HepG2 (cell line): ENCODE results near the gene PCLO. TPM values are rescaled to one million over a fixed set of nuclear protein-coding genes. Genes with fewer than 3 reads are reported as not detected.

Experiments used
- ATAC-seq: fragments of 200-7000 bp; cut with Tn5 transposase; 3 replicates; pipeline ENCODE4 v1.9.1; 2020; ENCODE audit warnings: mild to moderate bottlenecking, moderate library complexity
- BruUV-seq: library from RNA; stranded (reverse); fragments of 400-500 nt; replicated peaks from 2 replicates; lab custom pipeline; 2021; lab: Mats Ljungman, UMichigan
- CTCF ChIA-PET: fragments of 300-600 bp; formaldehyde crosslinking; extraction: SDS; loops from one replicate; lab custom pipeline; 2021; ENCODE audit warnings: low total read pairs, inconsistent platforms, low intra/inter-chr PET ratio; lab: Yijun Ruan, JAX
- POLR2A ChIA-PET: fragments of 350-600 bp; sonication (Branson Sonifier 250); formaldehyde crosslinking; loops from one replicate; lab custom pipeline; 2020; ENCODE audit warnings: antibody characterized with exemption, inconsistent platforms; lab: Yijun Ruan, JAX
- DNase-seq: peaks from one replicate; pipeline ENCODE4 v3.0.0-alpha.2; 2015; ENCODE audit warnings: low spot score
- FAIRE-seq: peaks from 3 replicates; lab custom pipeline; 2011; peaks lifted over from hg19 to GRCh38; lab: Jason Lieb, UNC
- H2AFZ ChIP-seq: one replicate; pipeline ENCODE4 v1.6.1; 2011; ENCODE audit warnings: low read length, inconsistent platforms
- H3K27ac ChIP-seq: fragments of 300-600 bp; 3 replicates; pipeline ENCODE4 v1.8.0; 2011; ENCODE audit warnings: mixed run types, mild to moderate bottlenecking, mixed read lengths, low read length, inconsistent platforms; ENCODE audit not compliant: insufficient read depth; ENCODE audit errors: extremely low read length
- H3K27me3 ChIP-seq, 2 experiments: fragments of 200-600 bp in 1 of 2; 2 replicates in 1 of 2; 3 replicates in 1 of 2; pipeline versions ENCODE4 v1.6.0 to v1.8.0; 2011; ENCODE audit warnings: low read length in 2 of 2, mild to moderate bottlenecking in 2 of 2, moderate library complexity in 2 of 2, inconsistent platforms in 1 of 2; ENCODE audit not compliant: insufficient read depth in 2 of 2, control insufficient read depth in 1 of 2
- H3K36me3 ChIP-seq, 2 experiments: fragments of 200-600 bp in 1 of 2; replicated peaks in 1 of 2; 2 replicates in 1 of 2; 3 replicates in 1 of 2; pipeline versions ENCODE4 v1.5.1 to v1.8.0; 2011; ENCODE audit warnings: low read length in 2 of 2, inconsistent platforms in 1 of 2; ENCODE audit not compliant: insufficient read depth in 2 of 2, control insufficient read depth in 1 of 2
- H3K4me1 ChIP-seq: 2 replicates; pipeline ENCODE4 v1.5.1; 2012; ENCODE audit warnings: low read length, inconsistent platforms; ENCODE audit not compliant: insufficient read depth
- H3K4me2 ChIP-seq: 2 replicates; pipeline ENCODE4 v1.6.0; 2011; ENCODE audit warnings: low read depth, low read length, inconsistent platforms
- H3K4me3 ChIP-seq, 3 experiments: fragments of 200-600 bp in 1 of 3; sonication (generic), shearing (Covaris generic) in 1 of 3; replicated peaks in 1 of 3; 2 replicates each; pipeline ENCODE4 v1.5.1; 2011 to 2016; ENCODE audit warnings: low read length in 3 of 3, inconsistent platforms in 2 of 3, low read depth in 2 of 3, mild to moderate bottlenecking in 2 of 3, control low read depth in 1 of 3, mixed read lengths in 1 of 3; ENCODE audit not compliant: insufficient read depth in 1 of 3
- H3K79me2 ChIP-seq: one replicate; pipeline ENCODE4 v1.6.1; 2011; ENCODE audit warnings: low read length, inconsistent platforms; ENCODE audit not compliant: insufficient read depth
- H3K9ac ChIP-seq: 2 replicates; pipeline ENCODE4 v1.6.0; 2011; ENCODE audit warnings: mild to moderate bottlenecking, low read depth, low read length, inconsistent platforms; ENCODE audit not compliant: insufficient read depth
- H3K9me3 ChIP-seq: 2 replicates; pipeline ENCODE4 v1.5.1; 2012; ENCODE audit warnings: mild to moderate bottlenecking, low read length
- H4K20me1 ChIP-seq: 2 replicates; pipeline ENCODE4 v1.6.0; 2011; ENCODE audit warnings: inconsistent platforms, mild to moderate bottlenecking, low read length, moderate library complexity; ENCODE audit not compliant: insufficient read depth
- JUN ChIP-seq: sonication (generic); formaldehyde crosslinking; IDR thresholded peaks from 2 replicates; pipeline ENCODE4 v1.4.0; 2020; ENCODE audit warnings: mild to moderate bottlenecking, missing genetic modification reagents
- NFE2L1 ChIP-seq: sonication (generic); formaldehyde crosslinking; IDR thresholded peaks from 2 replicates; pipeline ENCODE4 v1.4.0; 2020; ENCODE audit warnings: missing genetic modification reagents, mild to moderate bottlenecking, borderline replicate concordance
- PHB2 ChIP-seq: fragments of 450-650 bp; IDR thresholded peaks from 2 replicates; pipeline ENCODE4 v1.6.1; 2018; ENCODE audit not compliant: partially characterized antibody
- RNF219 ChIP-seq: sonication (generic); formaldehyde crosslinking; IDR thresholded peaks from 2 replicates; pipeline ENCODE4 v1.5.0; 2020; ENCODE audit warnings: mild to moderate bottlenecking, missing genetic modification reagents
- SP5 ChIP-seq: IDR thresholded peaks from 2 replicates; pipeline ENCODE4 v1.6.1; 2016; ENCODE audit warnings: low read depth, borderline replicate concordance
- SRSF4 ChIP-seq: fragments of 200-400 bp; formaldehyde crosslinking; IDR thresholded peaks from one replicate; pipeline ENCODE4 v1.6.1; 2018; ENCODE audit warnings: mild to moderate bottlenecking, low read depth, low read length, moderate library complexity; ENCODE audit not compliant: poor library complexity, severe bottlenecking
- THYN1 ChIP-seq: sonication (generic); formaldehyde crosslinking; IDR thresholded peaks from 2 replicates; pipeline ENCODE4 v1.8.1; 2023; ENCODE audit warnings: low read depth, mild to moderate bottlenecking, moderate library complexity, missing genetic modification reagents, borderline replicate concordance
- WIZ ChIP-seq: sonication (generic); formaldehyde crosslinking; IDR thresholded peaks from 2 replicates; pipeline ENCODE4 v1.5.1; 2020; ENCODE audit warnings: mild to moderate bottlenecking, missing genetic modification reagents
- ZNF207 ChIP-seq: fragments of 450-650 bp; IDR thresholded peaks from 2 replicates; pipeline ENCODE4 v1.6.1; 2016; ENCODE audit warnings: antibody characterized with exemption, borderline replicate concordance
- ZNF530 ChIP-seq: sonication (generic); formaldehyde crosslinking; IDR thresholded peaks from 2 replicates; pipeline ENCODE4 v1.5.0; 2020; ENCODE audit warnings: low read depth, mild to moderate bottlenecking, missing genetic modification reagents
- ZNF552 ChIP-seq: sonication (generic); formaldehyde crosslinking; IDR thresholded peaks from 2 replicates; pipeline ENCODE4 v1.9.0; 2022; ENCODE audit warnings: missing genetic modification reagents, mild to moderate bottlenecking, borderline replicate concordance
- ZNF572 ChIP-seq: sonication (generic); formaldehyde crosslinking; IDR thresholded peaks from 2 replicates; pipeline ENCODE4 v1.5.1; 2020; ENCODE audit warnings: mild to moderate bottlenecking, missing genetic modification reagents
- ZNF687 ChIP-seq: sonication (generic); formaldehyde crosslinking; IDR thresholded peaks from 2 replicates; pipeline ENCODE4 v1.5.1; 2020; ENCODE audit warnings: mild to moderate bottlenecking, missing genetic modification reagents, moderate library complexity
- ZNF841 ChIP-seq: sonication (generic); formaldehyde crosslinking; IDR thresholded peaks from 2 replicates; pipeline ENCODE4 v1.8.1; 2023; ENCODE audit warnings: missing genetic modification reagents, borderline replicate concordance
- WGBS: methylation state at CpG from one replicate; pipeline ENCODE4 v1.1.6; 2017; ENCODE audit warnings: low lambda C conversion rate; 5-methylcytosine and 5-hydroxymethylcytosine counted together
- in situ Hi-C: cut with HindIII; loops from 2 replicates; pipeline ENCODE4 v1.10.0; 2017; ENCODE audit warnings: low pct_unique_long_range_greater_than_20kb; ENCODE audit not compliant: extremely low pct_ligation_motif_present
- intact Hi-C: fragments of 100-400 bp; cut with micrococcal nuclease; formaldehyde crosslinking; loops from one replicate; pipeline ENCODE4 v1.10.0; 2022; ENCODE audit not compliant: unreplicated experiment
- polyA plus RNA-seq, 8 experiments: library from polyadenylated mRNA; depleted of rRNA in 3 of 8; stranded (reverse) in 7 of 8; unstranded in 1 of 8; fragments of >200 nt; fragmentation: Illumina TruSeq in 4 of 8; extraction: Trizol in 4 of 8; gene quantifications; 2 replicates each; pipeline versions ENCODE4 v1.2.1 to v1.2.3, GENCODE V29; 2011 to 2016; ENCODE audit warnings: low read depth in 4 of 8, missing spikeins in 1 of 8, mixed read lengths in 1 of 8; ENCODE audit not compliant: insufficient read depth in 1 of 8
- total RNA-seq, 5 experiments: library from RNA; depleted of rRNA; stranded (reverse); fragments of >200 nt; fragmentation: Illumina TruSeq; extraction: Trizol; gene quantifications; 2 replicates each; pipeline ENCODE4 v1.2.3, GENCODE V29; 2016; ENCODE audit warnings: low read depth in 1 of 5

Gene PCLO
- total and polyA plus RNA-seq, 2 of the 13 experiments (the other 11 are each of a cell fraction or from before 2014, with no cell fraction given): 0.07 to 0.29 TPM

GRCh38 chr7:83211685-83212084 is 49.0 kb upstream of the PCLO start:
- ChIA-PET POLR2A (no interaction called here), CTCF (no interaction called here)
- Histone ChIP-seq H3K4me3 (no peak overlapping the region), H3K27me3 (no peaks in the 10 kb centered on the region), H3K36me3 (no peaks in the 10 kb centered on the region), H3K27ac (no peak overlapping the region), H3K9me3 (no peaks in the 10 kb centered on the region), H4K20me1 (no peaks in the 10 kb centered on the region), H3K9ac (no peak overlapping the region), H2AFZ (no peak overlapping the region), H3K4me2 (no peak overlapping the region), H3K79me2 (no peaks in the 10 kb centered on the region), H3K4me1 (no peaks in the 10 kb centered on the region)
- no peak for DNase-seq
- FAIRE-seq: no peak
- 13% methylated on average over 1 of the region's 1 CpG for WGBS
- in situ Hi-C loops: no loop called here
- no TSS peak for BruUV-seq
- TF ChIP-seq ZNF207 (no peak), THYN1 (no peak), JUN (CRISPR knock-in tag) (no peak)
- intact Hi-C loops: no loop called here
- no peak for ATAC-seq

- no peak for DNase-seq
- Histone ChIP-seq H3K4me3 (no peak overlapping the region), H3K9me3 (no peaks in the 10 kb centered on the region), H2AFZ (no peak overlapping the region), H3K36me3 (no peaks in the 10 kb centered on the region), H4K20me1 (no peaks in the 10 kb centered on the region), H3K79me2 (no peaks in the 10 kb centered on the region), H3K27me3 (no peaks in the 10 kb centered on the region), H3K4me2 (no peak overlapping the region), H3K9ac (no peak overlapping the region), H3K27ac (no peak overlapping the region), H3K4me1 (no peaks in the 10 kb centered on the region)
- POLR2A ChIA-PET: no interaction called here
- 10% methylated on average over 3 of the region's 3 CpGs for WGBS
- no peak for FAIRE-seq
- CTCF ChIA-PET: no interaction called here
- no TSS peak for BruUV-seq
- ATAC-seq: no peak
- intact Hi-C loops (no loop called here), in situ Hi-C loops (no loop called here)
- no peak for TF ChIP-seq ZNF687 (CRISPR knock-in tag)
- no peak for TF ChIP-seq ZNF841 (CRISPR knock-in tag)
- no peak for TF ChIP-seq ZNF572 (CRISPR knock-in tag)
- TF ChIP-seq ZNF552 (CRISPR knock-in tag): no peak
- TF ChIP-seq RNF219 (CRISPR knock-in tag): no peak
- TF ChIP-seq WIZ (CRISPR knock-in tag): no peak
- no peak for TF ChIP-seq SP5
- TF ChIP-seq PHB2: no peak
- TF ChIP-seq SRSF4: no peak
- TF ChIP-seq ZNF530: no peak
- TF ChIP-seq NFE2L1 (CRISPR knock-in tag): no peak
These were observed 47.8 kb upstream of the PCLO start for GRCh38 chr7:83210479-83210878.
